GM12872 (cell line): Measurements from ENCODE around the gene DUSP7.

Source experiments
- CTCF ChIP-seq: IDR thresholded peaks from 3 replicates; pipeline ENCODE4 v1.5.1; 2011; ENCODE audit warnings: low read depth, mild to moderate bottlenecking, low read length, moderate library complexity; ENCODE audit not compliant: insufficient read depth

The DUSP7 gene

DNA sequence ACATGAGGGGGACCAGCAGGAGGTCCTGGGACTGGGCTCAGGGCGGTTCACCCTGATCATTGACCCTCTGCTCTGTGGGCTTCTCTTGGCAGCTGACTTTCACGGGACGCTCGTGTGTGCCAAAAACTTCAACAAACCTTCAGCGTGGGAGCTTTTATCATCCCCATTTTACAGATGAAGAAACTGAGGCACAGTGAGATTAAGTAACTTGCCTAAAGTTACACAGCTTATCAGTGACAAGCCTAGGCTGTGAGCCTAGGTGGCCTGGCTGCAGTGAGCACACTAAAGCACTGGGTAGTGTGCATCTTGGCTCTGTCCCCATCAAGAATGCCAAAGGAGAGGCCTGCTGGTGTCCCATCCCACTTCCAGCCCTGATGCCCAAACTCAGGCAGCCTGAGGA is 23.6 kb upstream of the DUSP7 start:
- TF ChIP-seq CTCF: no peak

- TF ChIP-seq CTCF: no peak
These were observed 22.6 kb upstream of the DUSP7 start for GRCh38 chr3:52078781-52079560.

GRCh38 chr3:52077925-52078324 is 21.6 kb upstream of the DUSP7 start:
- no peak for TF ChIP-seq CTCF

- no peak for TF ChIP-seq CTCF
These were observed 20.8 kb upstream of the DUSP7 start for GRCh38 chr3:52076896-52077780.

DNA sequence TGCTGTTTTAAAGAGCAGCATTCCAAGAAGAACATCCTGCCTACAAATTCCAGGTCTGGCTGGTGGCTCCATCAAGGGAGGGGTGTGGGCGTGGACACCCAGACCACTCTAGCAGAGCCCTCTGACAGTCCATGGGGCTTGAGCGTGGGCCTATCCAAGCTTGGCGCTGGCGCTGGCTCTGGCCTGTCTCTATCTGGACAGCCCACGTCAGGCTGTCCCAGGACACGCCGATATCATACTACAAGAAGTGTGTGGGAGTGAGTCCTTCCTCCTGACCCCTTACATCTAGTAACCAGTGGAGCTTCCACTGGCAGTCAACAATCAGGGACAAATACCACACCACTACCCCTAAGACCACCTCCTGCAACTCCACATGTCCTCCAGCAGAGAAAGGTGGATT is 17.1 kb upstream of the DUSP7 start:
- TF ChIP-seq CTCF: no peak

DNA sequence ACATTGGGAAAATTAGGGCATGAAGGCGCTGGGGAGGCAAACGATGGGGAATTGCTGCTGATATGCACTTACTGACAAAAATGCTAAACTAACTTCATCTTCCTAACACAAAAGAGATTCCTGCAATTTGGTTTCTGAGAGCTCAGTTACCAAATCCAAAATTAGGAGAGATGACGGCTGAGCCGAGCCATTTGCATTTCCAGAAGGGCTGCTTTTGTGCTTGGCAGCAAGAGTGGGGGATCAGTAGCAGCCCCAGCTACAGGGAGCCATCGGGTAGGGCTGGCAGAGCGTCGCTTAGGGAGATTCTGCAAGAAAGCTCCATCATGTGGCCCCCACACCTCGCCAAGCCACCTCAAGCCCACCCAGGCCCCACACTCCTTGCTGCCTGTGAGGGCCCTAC is 16.1 kb upstream of the DUSP7 start:
- TF ChIP-seq CTCF: no peak

GRCh38 chr3:52072020-52072419 is 15.6 kb upstream of the DUSP7 start:
- TF ChIP-seq CTCF: no peak
